ENCODE results near the gene PRRT1B.
"Not testable (repeated sequence)": the region's sequence is repeated elsewhere in the genome, so short reads cannot be mapped to it uniquely, and the experiment has no call there.

Gene PRRT1B

GRCh38 chr9:131543141-131543540 is 2.2 kb upstream of the PRRT1B start:
- H3K27ac ChIP-seq (ENCODE audit: low read depth, low read length): no peak overlapping the region
- H3K4me3 ChIP-seq (ENCODE audit: low read length): no peak overlapping the region
- no peaks in the 10 kb centered on the region for H3K4me1 ChIP-seq (ENCODE audit: control insufficient read depth, insufficient read depth, low read length)
- peaks cover 7% of the 10 kb centered on the region for H3K27me3 ChIP-seq (ENCODE audit: control insufficient read depth, insufficient read depth, low read length)
- no peak overlapping the region for H3K9ac ChIP-seq (ENCODE audit: low read length)
- no peaks in the 10 kb centered on the region for H3K36me3 ChIP-seq (ENCODE audit: control insufficient read depth, insufficient read depth, low read length)

GRCh38 chr9:131545786-131546335 is 538 bp downstream of the PRRT1B start:
- Histone ChIP-seq H3K36me3 (ENCODE audit: control insufficient read depth, insufficient read depth, low read length) (no peaks in the 10 kb centered on the region), H3K9ac (ENCODE audit: low read length) (no peak overlapping the region), H3K27ac (ENCODE audit: low read depth, low read length) (no peak overlapping the region), H3K4me3 (ENCODE audit: low read length) (peak overlapping the region; percentile 37), H3K27me3 (ENCODE audit: control insufficient read depth, insufficient read depth, low read length) (peaks cover 7% of the 10 kb centered on the region), H3K4me1 (ENCODE audit: control insufficient read depth, insufficient read depth, low read length) (no peaks in the 10 kb centered on the region)

- peaks cover 7% of the 10 kb centered on the region for H3K27me3 ChIP-seq (ENCODE audit: control insufficient read depth, insufficient read depth, low read length)
- H3K9ac ChIP-seq (ENCODE audit: low read length): no peak overlapping the region
- peak overlapping the region; percentile 44 for H3K4me3 ChIP-seq (ENCODE audit: low read length)
- no peaks in the 10 kb centered on the region for H3K36me3 ChIP-seq (ENCODE audit: control insufficient read depth, insufficient read depth, low read length)
- no peak overlapping the region for H3K27ac ChIP-seq (ENCODE audit: low read depth, low read length)
- H3K4me1 ChIP-seq (ENCODE audit: control insufficient read depth, insufficient read depth, low read length): no peaks in the 10 kb centered on the region
Measured at GRCh38 chr9:131546336-131547084, 1.2 kb downstream of the PRRT1B start.

GRCh38 chr9:131549186-131549585 is 3.9 kb downstream of the PRRT1B start:
- not testable (repeated sequence) for H3K36me3 ChIP-seq (ENCODE audit: control insufficient read depth, insufficient read depth, low read length); H3K4me1 ChIP-seq (ENCODE audit: control insufficient read depth, insufficient read depth, low read length); H3K9ac ChIP-seq (ENCODE audit: low read length); H3K27me3 ChIP-seq (ENCODE audit: control insufficient read depth, insufficient read depth, low read length); H3K4me3 ChIP-seq (ENCODE audit: low read length); H3K27ac ChIP-seq (ENCODE audit: low read depth, low read length)

DNA sequence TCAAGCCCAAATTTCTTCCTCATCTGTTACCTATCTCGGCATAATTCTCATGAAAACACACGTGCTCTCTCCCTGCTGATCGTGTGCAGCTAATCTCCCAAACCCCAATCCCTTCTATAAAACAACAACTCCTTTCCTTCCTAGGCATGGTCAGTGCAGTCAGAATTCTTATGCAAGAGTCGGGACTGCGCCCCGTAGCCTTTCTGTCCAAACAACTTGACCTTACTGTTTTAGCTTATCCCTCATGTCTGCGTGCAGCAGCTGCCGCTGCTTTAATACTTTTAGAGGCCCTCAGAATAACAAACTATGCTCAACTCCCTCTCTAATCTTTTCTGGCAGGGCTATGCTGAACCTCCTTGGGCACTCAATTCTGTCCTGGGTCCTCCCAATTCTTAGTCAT is 5.1 kb downstream of the PRRT1B start:
- not testable (repeated sequence) for H3K4me3 ChIP-seq (ENCODE audit: low read length); H3K27ac ChIP-seq (ENCODE audit: low read depth, low read length); H3K4me1 ChIP-seq (ENCODE audit: control insufficient read depth, insufficient read depth, low read length); H3K9ac ChIP-seq (ENCODE audit: low read length); H3K36me3 ChIP-seq (ENCODE audit: control insufficient read depth, insufficient read depth, low read length); H3K27me3 ChIP-seq (ENCODE audit: control insufficient read depth, insufficient read depth, low read length)

DNA sequence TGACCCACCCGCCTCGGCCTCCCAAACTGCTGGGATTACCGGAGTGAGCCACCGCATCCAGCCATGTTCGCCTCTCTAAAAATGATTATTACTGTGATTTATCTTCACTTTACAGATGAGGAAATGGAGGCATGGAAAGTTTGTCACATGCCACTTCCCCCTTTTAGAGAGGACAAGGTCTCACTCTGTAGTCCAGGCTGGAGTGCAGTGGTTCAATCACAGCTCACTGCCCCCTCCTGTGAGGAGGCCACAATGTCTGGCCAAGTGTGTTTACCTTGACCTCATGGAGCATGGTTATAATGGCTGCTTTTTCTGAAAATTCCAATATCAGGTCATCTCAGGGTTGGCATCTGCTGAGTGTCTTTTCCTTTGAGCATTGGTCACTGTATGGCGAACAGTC is 6.7 kb downstream of the PRRT1B start:
- no peaks in the 10 kb centered on the region for H3K4me1 ChIP-seq (ENCODE audit: control insufficient read depth, insufficient read depth, low read length)
- H3K27me3 ChIP-seq (ENCODE audit: control insufficient read depth, insufficient read depth, low read length): peaks cover 8% of the 10 kb centered on the region
- H3K27ac ChIP-seq (ENCODE audit: low read depth, low read length): no peak overlapping the region
- H3K4me3 ChIP-seq (ENCODE audit: low read length): no peak overlapping the region
- H3K36me3 ChIP-seq (ENCODE audit: control insufficient read depth, insufficient read depth, low read length): no peaks in the 10 kb centered on the region
- no peak overlapping the region for H3K9ac ChIP-seq (ENCODE audit: low read length)

DNA sequence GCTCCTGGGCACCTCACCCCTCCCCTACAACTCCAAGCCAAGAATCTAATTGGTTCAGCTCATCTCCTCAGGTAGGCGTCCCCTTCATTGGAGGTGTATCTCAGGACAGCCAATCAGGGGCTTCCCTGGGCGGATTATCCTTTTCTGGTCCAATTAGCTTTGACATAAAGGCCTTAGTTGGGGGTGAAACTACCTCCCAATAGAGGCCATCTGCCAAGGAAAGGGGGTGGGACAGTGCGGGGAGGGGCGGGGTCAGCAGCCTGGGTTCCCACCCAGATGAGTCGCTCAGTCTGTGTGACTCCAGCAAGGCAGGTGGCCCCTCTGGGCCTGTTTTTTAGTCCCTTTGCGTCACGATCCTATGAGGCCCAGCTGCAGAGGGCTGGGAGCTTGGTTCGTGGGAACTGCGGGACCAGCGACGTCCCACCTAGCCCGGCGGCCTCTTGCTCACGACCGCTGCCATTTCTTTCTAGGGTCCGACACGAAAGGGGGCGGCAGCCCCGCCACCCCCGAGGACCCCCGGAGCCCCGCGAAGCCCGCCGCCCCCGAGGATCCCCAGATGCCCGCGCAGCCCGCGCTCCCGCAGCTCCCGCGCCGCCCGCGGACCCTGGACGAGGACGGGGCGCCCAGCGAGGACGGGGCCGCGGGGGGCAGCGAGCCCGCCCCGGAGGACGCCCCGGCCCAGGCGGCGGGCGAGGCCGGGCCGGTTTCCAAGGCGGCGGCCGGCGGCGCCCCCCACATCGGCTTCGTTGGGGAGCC is 8.9 kb downstream of the PRRT1B start:
- Histone ChIP-seq H3K4me1 (ENCODE audit: control insufficient read depth, insufficient read depth, low read length) (no peaks in the 10 kb centered on the region), H3K9ac (ENCODE audit: low read length) (no peak overlapping the region), H3K27ac (ENCODE audit: low read depth, low read length) (no peak overlapping the region), H3K27me3 (ENCODE audit: control insufficient read depth, insufficient read depth, low read length) (peaks cover 8% of the 10 kb centered on the region), H3K36me3 (ENCODE audit: control insufficient read depth, insufficient read depth, low read length) (no peaks in the 10 kb centered on the region), H3K4me3 (ENCODE audit: low read length) (no peak overlapping the region)

DNA sequence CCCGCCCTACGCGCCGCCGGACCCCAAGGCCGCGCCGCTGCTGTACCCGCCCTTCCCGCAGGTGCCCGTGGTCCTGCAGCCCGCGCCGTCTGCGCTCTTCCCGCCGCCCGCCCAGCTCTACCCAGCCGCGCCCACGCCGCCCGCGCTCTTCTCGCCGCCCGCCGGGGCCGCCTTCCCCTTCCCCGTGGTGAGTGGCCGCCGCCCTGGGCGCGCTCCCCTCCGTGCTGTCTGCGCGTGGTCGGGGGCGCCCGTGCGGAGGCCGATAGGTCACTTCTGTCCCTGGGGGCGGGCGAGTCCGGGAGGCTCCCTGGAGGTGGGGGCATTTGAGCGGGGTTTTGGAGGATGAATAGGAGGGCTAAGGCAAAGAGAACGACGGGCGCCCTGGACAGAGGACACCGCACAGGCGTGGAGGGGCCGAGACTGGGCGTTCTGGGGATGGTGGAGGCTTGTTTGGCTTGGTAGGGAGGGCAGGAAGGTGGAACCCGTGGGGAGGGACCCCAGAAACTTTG is 9.6 kb downstream of the PRRT1B start:
- Histone ChIP-seq H3K9ac (ENCODE audit: low read length) (no peak overlapping the region), H3K27me3 (ENCODE audit: control insufficient read depth, insufficient read depth, low read length) (peaks cover 8% of the 10 kb centered on the region), H3K36me3 (ENCODE audit: control insufficient read depth, insufficient read depth, low read length) (no peaks in the 10 kb centered on the region), H3K4me3 (ENCODE audit: low read length) (no peak overlapping the region), H3K27ac (ENCODE audit: low read depth, low read length) (no peak overlapping the region), H3K4me1 (ENCODE audit: control insufficient read depth, insufficient read depth, low read length) (no peaks in the 10 kb centered on the region)

- no peak overlapping the region for H3K9ac ChIP-seq (ENCODE audit: low read length)
- H3K27ac ChIP-seq (ENCODE audit: low read depth, low read length): no peak overlapping the region
- peaks cover 8% of the 10 kb centered on the region for H3K27me3 ChIP-seq (ENCODE audit: control insufficient read depth, insufficient read depth, low read length)
- H3K36me3 ChIP-seq (ENCODE audit: control insufficient read depth, insufficient read depth, low read length): no peaks in the 10 kb centered on the region
- no peaks in the 10 kb centered on the region for H3K4me1 ChIP-seq (ENCODE audit: control insufficient read depth, insufficient read depth, low read length)
- no peak overlapping the region for H3K4me3 ChIP-seq (ENCODE audit: low read length)
Measured at GRCh38 chr9:131555841-131556673, 10.7 kb downstream of the PRRT1B start.

DNA sequence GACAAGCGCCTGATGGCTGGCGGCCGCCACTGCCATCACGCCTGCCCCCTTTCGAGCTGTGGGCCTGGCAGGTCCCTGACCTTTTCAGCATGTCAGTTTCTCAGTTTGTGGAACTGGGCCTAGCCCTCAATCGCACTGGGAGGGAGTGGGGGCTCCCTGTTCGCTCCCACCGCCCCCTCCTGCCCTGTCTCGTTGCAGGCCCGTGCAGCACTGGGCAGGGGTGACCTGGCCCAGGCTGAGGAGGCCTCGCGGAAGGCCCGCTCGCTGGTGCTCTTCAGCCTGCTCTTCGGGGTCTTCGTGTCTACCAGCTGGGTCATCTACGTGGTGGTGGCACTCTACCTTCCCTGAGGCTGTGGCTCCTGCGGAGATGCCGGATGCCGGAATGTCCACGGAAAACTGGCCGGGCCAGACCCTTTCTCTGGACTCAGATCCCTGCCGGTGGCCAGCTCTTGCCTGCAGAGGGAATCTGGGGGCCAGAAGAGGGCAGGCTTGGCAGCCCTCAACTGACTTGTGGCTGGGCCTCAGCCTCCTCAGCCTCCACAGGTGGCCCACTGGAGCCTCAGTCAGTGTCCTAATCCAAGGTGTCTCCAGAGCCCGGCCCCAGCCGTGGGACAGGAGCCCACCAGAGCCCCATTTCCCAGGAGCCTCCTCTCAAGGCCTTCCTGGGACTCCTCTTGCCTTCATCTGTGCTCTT is 12.7 kb downstream of the PRRT1B start:
- H3K9ac ChIP-seq (ENCODE audit: low read length): no peak overlapping the region

GRCh38 chr9:131559421-131560000 is 14.2 kb downstream of the PRRT1B start:
- Histone ChIP-seq H3K4me3 (ENCODE audit: low read length) (no peak overlapping the region), H3K36me3 (ENCODE audit: control insufficient read depth, insufficient read depth, low read length) (no peaks in the 10 kb centered on the region), H3K27me3 (ENCODE audit: control insufficient read depth, insufficient read depth, low read length) (peaks cover 8% of the 10 kb centered on the region), H3K9ac (ENCODE audit: low read length) (no peak overlapping the region), H3K27ac (ENCODE audit: low read depth, low read length) (no peak overlapping the region), H3K4me1 (ENCODE audit: control insufficient read depth, insufficient read depth, low read length) (no peaks in the 10 kb centered on the region)

More for the DNA sequence above, 12.7 kb downstream of the PRRT1B start:
- H3K4me1 ChIP-seq (ENCODE audit: control insufficient read depth, insufficient read depth, low read length): no peaks in the 10 kb centered on the region
- no peaks in the 10 kb centered on the region for H3K36me3 ChIP-seq (ENCODE audit: control insufficient read depth, insufficient read depth, low read length)
- H3K27ac ChIP-seq (ENCODE audit: low read depth, low read length): no peak overlapping the region
- H3K27me3 ChIP-seq (ENCODE audit: control insufficient read depth, insufficient read depth, low read length): peaks cover 8% of the 10 kb centered on the region
- no peak overlapping the region for H3K4me3 ChIP-seq (ENCODE audit: low read length)

All from rectal smooth muscle tissue (tissue), 1 donor.